K562 (cell line): ENCODE measurements around the gene BEST4. TPM values are rescaled to one million over a fixed set of nuclear protein-coding genes. Genes with fewer than 3 reads are reported as not detected.
A peak's percentile ranks its signal among the peaks of the same experiment; 100 is the strongest.

Experiments used
- EP300 ChIP-seq: IDR thresholded peaks from 2 replicates; pipeline ENCODE4 v1.6.1; 2012; ENCODE audit warnings: low read length, improper control_type of control experiment
- ERF ChIP-seq: fragments of 450-650 bp; formaldehyde crosslinking; IDR thresholded peaks from 2 replicates; pipeline ENCODE4 v1.4.0; 2020; ENCODE audit warnings: mild to moderate bottlenecking, mixed read lengths
- FOXM1 ChIP-seq, 2 experiments: fragments of 450-650 bp in 1 of 2; sonication (generic) in 1 of 2; formaldehyde crosslinking in 1 of 2; IDR thresholded peaks; 2 replicates each; pipeline versions ENCODE4 v1.6.1 to v1.9.0; 2017 to 2022; ENCODE audit warnings: low read depth in 2 of 2, mild to moderate bottlenecking in 2 of 2, missing genetic modification reagents in 1 of 2, moderate library complexity in 1 of 2
- IRF2 ChIP-seq: sonication (generic); formaldehyde crosslinking; IDR thresholded peaks from 2 replicates; pipeline ENCODE4 v1.8.1; 2022; ENCODE audit warnings: mild to moderate bottlenecking, missing genetic modification reagents
- KLF6 ChIP-seq: fragments of 250-450 bp; sonication (Bioruptor Pico); IDR thresholded peaks from 2 replicates; pipeline ENCODE4 v1.4.0; 2020; ENCODE audit warnings: mild to moderate bottlenecking, moderate library complexity, borderline replicate concordance
- MAFG ChIP-seq: fragments of 450-650 bp; conservative IDR thresholded peaks from 2 replicates; pipeline ENCODE4 v1.6.1; 2016; ENCODE audit warnings: missing genetic modification characterization, missing compliant biosample characterization
- PHF21A ChIP-seq: fragments of 450-650 bp; IDR thresholded peaks from 2 replicates; pipeline ENCODE4 v1.6.1; 2017; ENCODE audit warnings: low read depth, borderline replicate concordance
- POLR2AphosphoS5 ChIP-seq: IDR thresholded peaks from 2 replicates; pipeline ENCODE4 v1.6.1; 2011; ENCODE audit warnings: mild to moderate bottlenecking, low read depth, low read length, moderate library complexity; ENCODE audit not compliant: control insufficient read depth, insufficient read depth
- POLR2B ChIP-seq: fragments of 450-650 bp; IDR thresholded peaks from 2 replicates; pipeline ENCODE4 v1.6.1; 2018; ENCODE audit warnings: low read depth; ENCODE audit not compliant: partially characterized antibody
- PTTG1 ChIP-seq: fragments of 450-650 bp; IDR thresholded peaks from 2 replicates; pipeline ENCODE4 v1.6.1; 2016; ENCODE audit warnings: low read depth, mild to moderate bottlenecking, missing genetic modification characterization, missing compliant biosample characterization
- SRF ChIP-seq, 2 experiments: fragments of 250-450, 450-650 bp in 1 of 2; sonication (Bioruptor Pico) in 1 of 2; sonication (generic) in 1 of 2; formaldehyde crosslinking; IDR thresholded peaks; 2 replicates each; pipeline versions ENCODE4 v1.5.0 to v1.5.1; 2020 to 2022; ENCODE audit warnings: mild to moderate bottlenecking in 1 of 2, missing genetic modification reagents in 1 of 2
- TAF9B ChIP-seq: fragments of 450-650 bp; IDR thresholded peaks from 2 replicates; pipeline ENCODE4 v1.6.1; 2018; ENCODE audit warnings: mild to moderate bottlenecking; ENCODE audit not compliant: partially characterized antibody
- TAL1 ChIP-seq: fragments of 450-650 bp; IDR thresholded peaks from 2 replicates; pipeline ENCODE4 v1.6.1; 2016; ENCODE audit warnings: mild to moderate bottlenecking
- ZBTB8A ChIP-seq: fragments of 450-650 bp; IDR thresholded peaks from 2 replicates; pipeline ENCODE4 v1.6.1; 2018; ENCODE audit warnings: mild to moderate bottlenecking, moderate library complexity; ENCODE audit not compliant: partially characterized antibody
- ZNF124 ChIP-seq: sonication (generic); formaldehyde crosslinking; IDR thresholded peaks from 2 replicates; pipeline ENCODE4 v1.8.1; 2022; ENCODE audit warnings: missing genetic modification reagents
- ZNF143 ChIP-seq: sonication (generic); formaldehyde crosslinking; IDR thresholded peaks from 2 replicates; pipeline ENCODE4 v1.9.0; 2022; ENCODE audit warnings: mild to moderate bottlenecking, missing genetic modification reagents
- ZNF316 ChIP-seq: fragments of 450-650 bp; IDR thresholded peaks from 2 replicates; pipeline ENCODE4 v1.6.1; 2016
- ZNF408 ChIP-seq: fragments of 250-450 bp; sonication (Bioruptor Pico); IDR thresholded peaks from 2 replicates; pipeline ENCODE4 v1.4.0; 2020; ENCODE audit warnings: low read depth, mild to moderate bottlenecking, moderate library complexity
- ZNF830 ChIP-seq: fragments of 250-450 bp; sonication (Bioruptor Pico); IDR thresholded peaks from 2 replicates; pipeline ENCODE4 v1.5.0; 2021; ENCODE audit warnings: mild to moderate bottlenecking
- polyA plus RNA-seq, 8 experiments: library from polyadenylated mRNA; depleted of rRNA in 4 of 8; stranded (reverse) in 5 of 8; unstranded in 3 of 8; fragments of >200 nt; fragmentation: Nextera tagmentation in 2 of 8; fragmentation: Illumina TruSeq in 1 of 8; extraction: Ambion mirVana in 2 of 8; extraction: Trizol in 1 of 8; gene quantifications; 2 replicates each; pipeline versions ENCODE4 v1.2.1 to v1.2.3, GENCODE V29; 2011 to 2014; ENCODE audit warnings: inconsistent platforms in 1 of 8, missing spikeins in 1 of 8
- total RNA-seq, 7 experiments: library from RNA; depleted of rRNA in 6 of 7; stranded (reverse); fragments of >200 nt in 6 of 7; fragmentation: Illumina TruSeq in 2 of 7; extraction: Trizol in 2 of 7; gene quantifications; 2 replicates each; pipeline versions ENCODE4 v1.2.1 to v1.2.3, GENCODE V29; 2011 to 2021; ENCODE audit warnings: low replicate concordance in 1 of 7
- TF ChIP-seq, protein P1 (sequence below): sonication (generic); formaldehyde crosslinking; IDR thresholded peaks from 2 replicates; pipeline ENCODE4 v1.5.0; 2020; ENCODE audit warnings: missing genetic modification reagents
- TF ChIP-seq, protein P2 (sequence below): fragments of 250-450 bp; sonication (Bioruptor Pico); IDR thresholded peaks from 2 replicates; pipeline ENCODE4 v1.5.1; 2021; ENCODE audit warnings: mild to moderate bottlenecking
- TF ChIP-seq, protein P3 (sequence below), 2 experiments: fragments of 450-650 bp; conservative IDR thresholded peaks; 2 replicates each; pipeline ENCODE4 v1.6.1; 2017; ENCODE audit warnings: mild to moderate bottlenecking in 2 of 2, moderate library complexity in 2 of 2
- TF ChIP-seq, protein P4 (sequence below): sonication (generic); formaldehyde crosslinking; IDR thresholded peaks from 2 replicates; pipeline ENCODE4 v1.8.1; 2023; ENCODE audit warnings: mild to moderate bottlenecking, missing genetic modification reagents, moderate library complexity

Gene BEST4
- total and polyA plus RNA-seq, 9 of the 15 experiments (the other 6 are each of a cell fraction or from before 2014, with no cell fraction given): 0.07 to 0.11 TPM; not detected in 7

DNA sequence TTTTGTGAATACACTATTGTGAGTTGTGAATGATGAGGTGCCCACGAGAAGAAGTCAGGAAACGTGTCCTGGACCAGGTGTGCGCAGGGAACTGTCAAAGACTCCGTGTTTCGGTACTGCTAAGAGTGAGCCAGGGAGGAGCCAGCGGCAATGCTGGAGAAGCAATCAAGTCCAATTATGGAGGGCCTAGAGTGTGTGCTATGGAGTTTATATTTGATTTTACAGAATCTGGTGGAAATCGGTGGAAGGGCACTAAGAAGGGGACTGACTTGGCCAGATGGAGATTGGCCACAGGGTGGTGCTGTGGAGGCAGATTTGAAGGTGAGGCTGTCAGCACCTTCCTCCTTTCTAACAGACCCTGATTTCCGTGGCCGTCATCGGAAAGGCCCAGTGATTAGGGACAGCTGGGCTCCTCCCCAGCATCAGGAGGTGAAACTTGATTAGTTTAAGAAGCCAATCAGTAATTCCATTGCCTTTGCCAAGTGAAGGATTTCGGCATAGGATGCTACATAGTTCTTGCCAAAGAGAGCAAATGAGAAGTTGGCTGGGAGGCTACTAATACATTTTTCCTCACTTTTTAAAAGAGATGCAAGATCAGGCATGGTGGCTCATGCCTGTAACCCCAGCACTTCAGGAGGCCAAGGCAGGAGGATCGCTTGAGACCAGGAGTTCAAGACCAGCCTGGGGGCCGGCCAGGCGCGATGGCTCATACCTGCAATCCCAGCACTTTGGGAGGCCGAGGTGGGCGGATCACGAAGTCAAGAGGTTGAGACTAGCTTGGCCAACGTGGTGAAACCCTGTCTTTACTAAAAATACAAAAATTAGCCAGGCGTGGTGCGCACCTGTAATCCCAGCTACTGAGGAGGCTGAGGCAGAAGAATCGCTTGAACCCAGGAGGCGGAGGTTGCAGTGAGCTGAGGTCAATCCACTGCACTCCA is 48.0 kb upstream of the BEST4 start (continued):
- no peak for TF ChIP-seq ZNF408 (CRISPR knock-in tag)
- no peak for TF ChIP-seq IRF2
- TF ChIP-seq ZNF124 (CRISPR knock-in tag): no peak
- TF ChIP-seq TAF9B: no peak
- TF ChIP-seq, protein P1, sequence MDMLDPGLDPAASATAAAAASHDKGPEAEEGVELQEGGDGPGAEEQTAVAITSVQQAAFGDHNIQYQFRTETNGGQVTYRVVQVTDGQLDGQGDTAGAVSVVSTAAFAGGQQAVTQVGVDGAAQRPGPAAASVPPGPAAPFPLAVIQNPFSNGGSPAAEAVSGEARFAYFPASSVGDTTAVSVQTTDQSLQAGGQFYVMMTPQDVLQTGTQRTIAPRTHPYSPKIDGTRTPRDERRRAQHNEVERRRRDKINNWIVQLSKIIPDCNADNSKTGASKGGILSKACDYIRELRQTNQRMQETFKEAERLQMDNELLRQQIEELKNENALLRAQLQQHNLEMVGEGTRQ (CRISPR knock-in tag): no peak
- no peak for TF ChIP-seq SRF (CRISPR knock-in tag; IDR thresholded peaks at IDR 0.05)
- no peak for TF ChIP-seq ERF
- no peak for TF ChIP-seq ZBTB8A
- no peak for TF ChIP-seq ZNF830 (CRISPR knock-in tag)
- no peak for TF ChIP-seq FOXM1 (IDR thresholded peaks at IDR 0.05; ENCODE audit: low read depth)
- no peak for TF ChIP-seq FOXM1 (CRISPR knock-in tag; IDR thresholded peaks at IDR 0.05; ENCODE audit: low read depth)
- TF ChIP-seq PTTG1: no peak
- TF ChIP-seq ZNF316: no peak
- no peak for TF ChIP-seq POLR2AphosphoS5
- 0 out of 2 replicates have a peak, but pooled peaks have one; percentile 16 for TF ChIP-seq TAL1
- 0 out of 2 replicates have a peak, but pooled peaks have one; percentile 4 for TF ChIP-seq MAFG (tag)
- no peak for TF ChIP-seq ZNF143
- peak; percentile 56; the same call in 1 of the 2 replicates for TF ChIP-seq EP300
- no peak for TF ChIP-seq POLR2B
- TF ChIP-seq, protein P2, sequence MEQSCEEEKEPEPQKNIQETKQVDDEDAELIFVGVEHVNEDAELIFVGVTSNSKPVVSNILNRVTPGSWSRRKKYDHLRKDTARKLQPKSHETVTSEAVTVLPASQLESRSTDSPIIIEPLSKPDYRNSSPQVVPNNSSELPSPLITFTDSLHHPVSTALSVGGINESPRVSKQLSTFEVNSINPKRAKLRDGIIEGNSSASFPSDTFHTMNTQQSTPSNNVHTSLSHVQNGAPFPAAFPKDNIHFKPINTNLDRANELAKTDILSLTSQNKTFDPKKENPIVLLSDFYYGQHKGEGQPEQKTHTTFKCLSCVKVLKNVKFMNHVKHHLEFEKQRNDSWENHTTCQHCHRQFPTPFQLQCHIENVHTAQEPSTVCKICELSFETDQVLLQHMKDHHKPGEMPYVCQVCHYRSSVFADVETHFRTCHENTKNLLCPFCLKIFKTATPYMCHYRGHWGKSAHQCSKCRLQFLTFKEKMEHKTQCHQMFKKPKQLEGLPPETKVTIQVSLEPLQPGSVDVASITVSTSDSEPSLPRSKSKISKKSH: no peak
- TF ChIP-seq, protein P3, sequence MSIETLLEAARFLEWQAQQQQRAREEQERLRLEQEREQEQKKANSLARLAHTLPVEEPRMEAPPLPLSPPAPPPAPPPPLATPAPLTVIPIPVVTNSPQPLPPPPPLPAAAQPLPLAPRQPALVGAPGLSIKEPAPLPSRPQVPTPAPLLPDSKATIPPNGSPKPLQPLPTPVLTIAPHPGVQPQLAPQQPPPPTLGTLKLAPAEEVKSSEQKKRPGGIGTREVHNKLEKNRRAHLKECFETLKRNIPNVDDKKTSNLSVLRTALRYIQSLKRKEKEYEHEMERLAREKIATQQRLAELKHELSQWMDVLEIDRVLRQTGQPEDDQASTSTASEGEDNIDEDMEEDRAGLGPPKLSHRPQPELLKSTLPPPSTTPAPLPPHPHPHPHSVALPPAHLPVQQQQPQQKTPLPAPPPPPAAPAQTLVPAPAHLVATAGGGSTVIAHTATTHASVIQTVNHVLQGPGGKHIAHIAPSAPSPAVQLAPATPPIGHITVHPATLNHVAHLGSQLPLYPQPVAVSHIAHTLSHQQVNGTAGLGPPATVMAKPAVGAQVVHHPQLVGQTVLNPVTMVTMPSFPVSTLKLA (conservative IDR thresholded peaks at IDR 0.05): no peak; a peak in 1 of 4 replicates
- TF ChIP-seq PHF21A: peak; percentile 35; the same call in 1 of the 2 replicates
- TF ChIP-seq, protein P4, sequence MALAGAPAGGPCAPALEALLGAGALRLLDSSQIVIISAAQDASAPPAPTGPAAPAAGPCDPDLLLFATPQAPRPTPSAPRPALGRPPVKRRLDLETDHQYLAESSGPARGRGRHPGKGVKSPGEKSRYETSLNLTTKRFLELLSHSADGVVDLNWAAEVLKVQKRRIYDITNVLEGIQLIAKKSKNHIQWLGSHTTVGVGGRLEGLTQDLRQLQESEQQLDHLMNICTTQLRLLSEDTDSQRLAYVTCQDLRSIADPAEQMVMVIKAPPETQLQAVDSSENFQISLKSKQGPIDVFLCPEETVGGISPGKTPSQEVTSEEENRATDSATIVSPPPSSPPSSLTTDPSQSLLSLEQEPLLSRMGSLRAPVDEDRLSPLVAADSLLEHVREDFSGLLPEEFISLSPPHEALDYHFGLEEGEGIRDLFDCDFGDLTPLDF (CRISPR knock-in tag): no peak
- TF ChIP-seq KLF6 (CRISPR knock-in tag): no peak
